GM18517 (cell line): ENCODE measurements around the gene HSDL1.
A peak's percentile ranks its signal among the peaks of the same experiment; 100 is the strongest.
"Not testable (repeated sequence)": the region's sequence is repeated elsewhere in the genome, so short reads cannot be mapped to it uniquely, and the experiment has no call there.

Experiments used
- ATAC-seq: cut with Tn5 transposase; IDR thresholded peaks from one replicate; pipeline ENCODE4 v1.9.1; 2021; ENCODE audit warnings: mild to moderate bottlenecking, moderate library complexity; ENCODE audit not compliant: unreplicated experiment

The HSDL1 gene

GRCh38 chr16:84138824-84139627 is 6.0 kb downstream of the HSDL1 start:
- ATAC-seq: no peak

GRCh38 chr16:84138500-84138823 is 6.5 kb downstream of the HSDL1 start:
- no peak for ATAC-seq

- no peak for ATAC-seq
These were observed 7.1 kb downstream of the HSDL1 start for GRCh38 chr16:84137769-84138357.

- ATAC-seq: no peak
These were observed 7.7 kb downstream of the HSDL1 start for GRCh38 chr16:84137287-84137686.

- ATAC-seq: no peak
These were observed 8.4 kb downstream of the HSDL1 start for GRCh38 chr16:84136331-84137125.

GRCh38 chr16:84132527-84133285 is 12.3 kb downstream of the HSDL1 start:
- no peak for ATAC-seq

GRCh38 chr16:84131117-84131516 is 13.9 kb downstream of the HSDL1 start:
- ATAC-seq: no peak

GRCh38 chr16:84124257-84125073 is 20.5 kb downstream of the HSDL1 start:
- no peak for ATAC-seq

- ATAC-seq: no peak
These were observed 24.0 kb downstream of the HSDL1 start for GRCh38 chr16:84121007-84121406.

- ATAC-seq: no peak
These were observed 25.0 kb downstream of the HSDL1 start for GRCh38 chr16:84120023-84120422.

- ATAC-seq: no peak
These were observed 25.6 kb downstream of the HSDL1 start for GRCh38 chr16:84119368-84119767.

GRCh38 chr16:84118315-84118714 is 26.7 kb downstream of the HSDL1 start:
- not testable (repeated sequence) for ATAC-seq

- ATAC-seq: no peak
These were observed 27.5 kb downstream of the HSDL1 start for GRCh38 chr16:84117494-84117843.

GRCh38 chr16:84116720-84117493 is 28.1 kb downstream of the HSDL1 start, which contains the start of gene MBTPS1:
Gene MBTPS1 (minus strand): TSS chr16:84116942. CDS start chr16:84101783, 15,159 bp downstream.
- peak; percentile 87 for ATAC-seq

GRCh38 chr16:84115919-84116719 is 28.9 kb downstream of the HSDL1 start:
- ATAC-seq: peak; percentile 29

GRCh38 chr16:84111949-84112348 is 33.0 kb downstream of the HSDL1 start:
- ATAC-seq: not testable (repeated sequence)

GRCh38 chr16:84111525-84111924 is 33.5 kb downstream of the HSDL1 start:
- ATAC-seq: no peak

- ATAC-seq: no peak
These were observed 34.5 kb downstream of the HSDL1 start for GRCh38 chr16:84110527-84110926.
